Mammary epithelial cell (primary cell): ENCODE results near the gene WDR74.

ENCODE experiments used
- EZH2 ChIP-seq: IDR thresholded peaks from 2 replicates; pipeline ENCODE4 v1.6.1; 2012; ENCODE audit warnings: low read length, inconsistent platforms, borderline replicate concordance
- TF ChIP-seq, protein P1 (sequence below), 2 donors: IDR thresholded peaks in 1 of 2; conservative IDR thresholded peaks in 1 of 2; 2 replicates each; pipeline ENCODE4 v1.5.1; 2011 to 2012; ENCODE audit warnings: inconsistent platforms in 2 of 2, low read length in 2 of 2, mild to moderate bottlenecking in 2 of 2, control low read depth in 1 of 2, low read depth in 1 of 2; ENCODE audit not compliant: insufficient read depth in 1 of 2; ENCODE audit errors: extremely low read depth in 1 of 2

DNA sequence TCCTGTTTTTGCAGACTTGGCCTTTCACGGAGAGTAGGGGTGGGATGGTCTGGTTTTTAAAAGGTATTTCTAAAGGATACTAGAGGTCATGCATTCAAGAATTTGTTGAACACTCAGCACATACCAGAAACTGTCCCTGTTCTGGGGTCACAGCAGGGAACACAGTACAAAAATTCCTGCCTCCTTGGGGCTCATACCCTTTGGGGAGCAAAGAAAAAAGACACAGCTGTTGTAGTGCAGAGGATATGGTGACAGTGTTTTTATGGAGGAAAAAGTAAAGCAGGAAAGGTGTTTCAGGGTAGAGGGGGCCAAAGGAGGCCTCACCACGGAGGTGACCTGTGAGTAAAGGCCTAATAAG, 49.7 kb upstream of the WDR74 start:
- TF ChIP-seq, protein P1, sequence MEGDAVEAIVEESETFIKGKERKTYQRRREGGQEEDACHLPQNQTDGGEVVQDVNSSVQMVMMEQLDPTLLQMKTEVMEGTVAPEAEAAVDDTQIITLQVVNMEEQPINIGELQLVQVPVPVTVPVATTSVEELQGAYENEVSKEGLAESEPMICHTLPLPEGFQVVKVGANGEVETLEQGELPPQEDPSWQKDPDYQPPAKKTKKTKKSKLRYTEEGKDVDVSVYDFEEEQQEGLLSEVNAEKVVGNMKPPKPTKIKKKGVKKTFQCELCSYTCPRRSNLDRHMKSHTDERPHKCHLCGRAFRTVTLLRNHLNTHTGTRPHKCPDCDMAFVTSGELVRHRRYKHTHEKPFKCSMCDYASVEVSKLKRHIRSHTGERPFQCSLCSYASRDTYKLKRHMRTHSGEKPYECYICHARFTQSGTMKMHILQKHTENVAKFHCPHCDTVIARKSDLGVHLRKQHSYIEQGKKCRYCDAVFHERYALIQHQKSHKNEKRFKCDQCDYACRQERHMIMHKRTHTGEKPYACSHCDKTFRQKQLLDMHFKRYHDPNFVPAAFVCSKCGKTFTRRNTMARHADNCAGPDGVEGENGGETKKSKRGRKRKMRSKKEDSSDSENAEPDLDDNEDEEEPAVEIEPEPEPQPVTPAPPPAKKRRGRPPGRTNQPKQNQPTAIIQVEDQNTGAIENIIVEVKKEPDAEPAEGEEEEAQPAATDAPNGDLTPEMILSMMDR (conservative IDR thresholded peaks at IDR 0.05 in 1 of 2, IDR thresholded peaks at IDR 0.05 in 1 of 2; ENCODE audit: extremely low read depth in 1 of 2, insufficient read depth in 1 of 2, low read depth in 1 of 2, low read length in 2 of 2): no peak
- TF ChIP-seq EZH2: no peak
